Calu3 (cell line): ENCODE results near the gene SMIM28. TPM values are rescaled to one million over a fixed set of nuclear protein-coding genes. Genes with fewer than 3 reads are reported as not detected.

Experiments used
- BruUV-seq: library from RNA; stranded (reverse); fragments of 400-500 nt; replicated peaks from 2 replicates; lab custom pipeline; 2021; lab: Mats Ljungman, UMichigan
- CTCF ChIA-PET: fragments of 300-600 bp; sonication (Branson Sonifier 250); formaldehyde crosslinking; loops from one replicate; lab custom pipeline; 2022; ENCODE audit warnings: antibody characterized with exemption; lab: Charles Lee
- DNase-seq: peaks from one replicate; pipeline ENCODE4 v3.0.0; 2022
- H3K27ac Mint-ChIP-seq: one replicate; pipeline ENCODE4 v1.8.0; 2022; ENCODE audit warnings: mixed read lengths; ENCODE audit not compliant: unreplicated experiment
- H3K27me3 Mint-ChIP-seq: one replicate; pipeline ENCODE4 v1.8.0; 2022; ENCODE audit warnings: mixed read lengths; ENCODE audit not compliant: unreplicated experiment
- H3K36me3 Mint-ChIP-seq: one replicate; pipeline ENCODE4 v1.8.0; 2022; ENCODE audit warnings: mild to moderate bottlenecking, moderate library complexity, mixed read lengths; ENCODE audit not compliant: insufficient read depth, unreplicated experiment
- H3K4me1 Mint-ChIP-seq: one replicate; pipeline ENCODE4 v1.8.0; 2022; ENCODE audit warnings: mild to moderate bottlenecking, low read depth, mixed read lengths; ENCODE audit not compliant: unreplicated experiment
- H3K4me3 Mint-ChIP-seq: one replicate; pipeline ENCODE4 v1.8.0; 2022; ENCODE audit warnings: mild to moderate bottlenecking, low read depth, moderate library complexity, mixed read lengths; ENCODE audit not compliant: unreplicated experiment
- H3K9me3 Mint-ChIP-seq: one replicate; pipeline ENCODE4 v1.8.0; 2022; ENCODE audit warnings: low read depth, mixed read lengths; ENCODE audit not compliant: unreplicated experiment
- intact Hi-C: fragments of 100-400 bp; cut with micrococcal nuclease; formaldehyde crosslinking; loops from one replicate; pipeline ENCODE4 v1.10.0; 2022; ENCODE audit not compliant: unreplicated experiment
- total RNA-seq: library from RNA; stranded (reverse); gene quantifications from 2 replicates; pipeline ENCODE4 v1.2.3, GENCODE V29; 2022
- TF ChIP-seq, protein P1 (sequence below): fragments of 200-600 bp; IDR thresholded peaks from one replicate; pipeline ENCODE4 v1.8.0; 2022; ENCODE audit warnings: antibody characterized with exemption; ENCODE audit not compliant: unreplicated experiment

SMIM28 gene
- total RNA-seq, 1 experiment from 2014 or later = not detected

DNA sequence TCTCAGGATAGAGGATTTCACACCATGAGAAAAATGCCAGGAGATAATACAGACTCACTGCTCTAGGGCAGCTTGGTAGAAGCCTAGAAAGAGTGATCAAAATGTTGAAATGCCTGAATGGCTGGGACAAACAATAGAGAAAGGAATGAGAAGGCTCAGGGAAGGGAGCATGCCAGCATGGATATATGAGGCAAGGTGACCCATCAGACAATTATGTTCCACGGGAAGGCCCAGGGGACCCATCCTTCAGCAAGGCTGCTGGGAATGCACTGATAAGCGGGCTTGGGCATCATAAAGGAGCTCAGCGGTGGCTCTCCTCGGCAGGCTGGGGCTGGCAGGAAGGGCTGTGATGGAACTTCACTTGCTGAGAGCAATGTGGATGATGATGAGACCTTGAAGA, 38.5 kb downstream of the SMIM28 start:
- BruUV-seq = no TSS peak
- CTCF ChIA-PET = no interaction called here
- Mint-ChIP-seq H3K9me3 (no peaks in the 10 kb centered on the region), H3K4me3 (no peak overlapping the region), H3K27ac (peak overlapping the region; percentile 13), H3K4me1 (no peaks in the 10 kb centered on the region), H3K27me3 (no peaks in the 10 kb centered on the region), H3K36me3 (peaks cover 36% of the 10 kb centered on the region)
- TF ChIP-seq, protein P1, sequence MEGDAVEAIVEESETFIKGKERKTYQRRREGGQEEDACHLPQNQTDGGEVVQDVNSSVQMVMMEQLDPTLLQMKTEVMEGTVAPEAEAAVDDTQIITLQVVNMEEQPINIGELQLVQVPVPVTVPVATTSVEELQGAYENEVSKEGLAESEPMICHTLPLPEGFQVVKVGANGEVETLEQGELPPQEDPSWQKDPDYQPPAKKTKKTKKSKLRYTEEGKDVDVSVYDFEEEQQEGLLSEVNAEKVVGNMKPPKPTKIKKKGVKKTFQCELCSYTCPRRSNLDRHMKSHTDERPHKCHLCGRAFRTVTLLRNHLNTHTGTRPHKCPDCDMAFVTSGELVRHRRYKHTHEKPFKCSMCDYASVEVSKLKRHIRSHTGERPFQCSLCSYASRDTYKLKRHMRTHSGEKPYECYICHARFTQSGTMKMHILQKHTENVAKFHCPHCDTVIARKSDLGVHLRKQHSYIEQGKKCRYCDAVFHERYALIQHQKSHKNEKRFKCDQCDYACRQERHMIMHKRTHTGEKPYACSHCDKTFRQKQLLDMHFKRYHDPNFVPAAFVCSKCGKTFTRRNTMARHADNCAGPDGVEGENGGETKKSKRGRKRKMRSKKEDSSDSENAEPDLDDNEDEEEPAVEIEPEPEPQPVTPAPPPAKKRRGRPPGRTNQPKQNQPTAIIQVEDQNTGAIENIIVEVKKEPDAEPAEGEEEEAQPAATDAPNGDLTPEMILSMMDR = no peak
- no peak for DNase-seq
- intact Hi-C loops = no loop called here

DNA sequence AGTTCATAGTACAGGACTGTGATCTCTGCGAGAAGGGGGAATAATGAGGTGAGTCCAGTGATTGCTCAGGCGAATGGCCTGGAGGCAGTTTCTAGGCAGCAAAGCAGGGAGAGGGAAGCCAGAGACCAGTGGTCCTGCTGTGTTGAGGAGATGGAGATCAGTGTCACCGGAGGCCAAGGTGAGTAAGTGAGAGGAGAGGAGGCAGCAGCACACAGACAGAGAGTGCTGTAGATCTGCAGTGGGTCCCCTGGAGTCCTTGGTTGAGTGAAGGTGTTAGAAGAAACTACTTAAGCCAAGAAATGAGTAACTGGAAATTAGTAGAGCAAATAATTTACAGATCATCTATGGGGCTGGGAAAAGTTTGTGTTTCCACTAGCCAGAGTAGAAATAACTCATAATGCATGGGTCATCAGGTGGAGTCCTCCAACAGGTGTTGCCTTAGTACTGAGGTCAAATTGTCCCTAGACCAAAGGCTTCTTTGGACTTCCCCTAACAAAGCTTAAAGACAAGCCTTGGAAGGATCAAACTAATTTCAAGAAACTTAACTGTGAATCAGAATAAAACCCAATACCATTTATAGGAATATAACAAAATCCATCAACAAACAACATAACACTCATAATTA, 39.9 kb downstream of the SMIM28 start:
- CTCF ChIA-PET = no interaction called here
- no peak for DNase-seq
- no peaks in the 10 kb centered on the region for H3K9me3 Mint-ChIP-seq
- H3K36me3 Mint-ChIP-seq = peaks cover 42% of the 10 kb centered on the region
- intact Hi-C loops = no loop called here
- no peak overlapping the region for H3K4me3 Mint-ChIP-seq
- TF ChIP-seq, protein P1 = no peak
- H3K4me1 Mint-ChIP-seq = no peaks in the 10 kb centered on the region
- H3K27ac Mint-ChIP-seq = no peak overlapping the region
- BruUV-seq = no TSS peak
- H3K27me3 Mint-ChIP-seq = no peaks in the 10 kb centered on the region

DNA sequence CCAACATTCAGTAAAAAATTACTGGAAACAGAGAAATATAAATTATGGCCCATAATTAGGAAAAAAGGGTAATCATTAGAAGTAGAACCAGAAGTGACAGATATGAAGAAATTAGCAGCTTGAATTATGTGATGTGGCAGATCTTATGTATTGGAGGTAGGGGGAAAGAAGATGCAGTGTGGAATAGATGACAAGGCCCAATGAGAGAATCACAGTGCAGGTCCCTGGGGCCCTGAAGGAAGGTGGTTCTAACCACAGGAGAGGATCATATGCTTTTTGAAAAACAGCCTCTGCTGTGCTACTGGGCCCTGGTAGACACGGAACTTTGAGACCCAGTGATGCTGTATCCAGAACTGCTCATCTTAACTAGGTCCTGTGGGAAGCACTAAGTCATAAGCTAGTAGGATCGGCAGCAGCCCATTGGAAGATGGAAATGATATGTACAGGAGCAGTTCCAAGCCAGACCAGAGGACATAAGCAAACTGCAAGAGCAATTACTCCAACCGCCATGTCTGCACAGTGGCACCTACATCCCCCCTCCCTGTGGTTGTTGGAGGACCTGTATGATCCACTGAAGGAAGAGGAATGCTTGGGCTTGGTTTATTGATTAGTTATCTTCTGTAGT, 40.5 kb downstream of the SMIM28 start:
- Mint-ChIP-seq H3K4me1 (no peaks in the 10 kb centered on the region), H3K9me3 (no peaks in the 10 kb centered on the region), H3K27ac (no peak overlapping the region), H3K36me3 (peaks cover 44% of the 10 kb centered on the region), H3K4me3 (no peak overlapping the region), H3K27me3 (no peaks in the 10 kb centered on the region)
- intact Hi-C loops = no loop called here
- TF ChIP-seq, protein P1 = no peak
- no TSS peak for BruUV-seq
- CTCF ChIA-PET = no interaction called here
- no peak for DNase-seq

DNA sequence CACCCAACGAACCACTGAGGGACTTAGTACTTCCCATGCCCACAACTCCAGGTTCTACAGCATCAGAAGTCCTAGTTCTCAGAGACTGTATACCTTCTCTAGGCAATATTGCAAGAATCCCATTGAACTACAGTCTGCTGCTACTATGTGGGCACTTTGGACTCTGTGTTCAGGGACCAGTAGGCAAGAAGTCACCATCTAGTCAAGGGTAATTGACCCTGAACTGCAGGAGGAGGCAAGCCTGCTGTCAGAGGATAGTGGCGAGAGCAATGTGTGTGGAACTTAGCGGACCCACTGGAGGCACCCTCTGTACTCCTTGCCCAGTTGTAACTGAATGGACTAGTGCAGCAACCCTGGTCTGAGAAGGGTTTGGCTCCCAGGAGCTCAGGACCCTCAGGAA, 42.1 kb downstream of the SMIM28 start:
- no peak for DNase-seq
- Mint-ChIP-seq H3K4me3 (no peak overlapping the region), H3K36me3 (peaks cover 44% of the 10 kb centered on the region), H3K4me1 (no peaks in the 10 kb centered on the region), H3K9me3 (no peaks in the 10 kb centered on the region), H3K27ac (peak overlapping the region; percentile 50), H3K27me3 (no peaks in the 10 kb centered on the region)
- TF ChIP-seq, protein P1 = no peak
- BruUV-seq = no TSS peak
- intact Hi-C loops = loop anchor here (10.0 kb wide), 2 partner anchors 175 to 355 kb away; partner anchors contain the start of gene CCDC28A
- CTCF ChIA-PET = no interaction called here
